Measurements from ENCODE around the gene TMEM181.
"Not testable (repeated sequence)": the region's sequence is repeated elsewhere in the genome, so short reads cannot be mapped to it uniquely, and the experiment has no call there.

Gene TMEM181

DNA sequence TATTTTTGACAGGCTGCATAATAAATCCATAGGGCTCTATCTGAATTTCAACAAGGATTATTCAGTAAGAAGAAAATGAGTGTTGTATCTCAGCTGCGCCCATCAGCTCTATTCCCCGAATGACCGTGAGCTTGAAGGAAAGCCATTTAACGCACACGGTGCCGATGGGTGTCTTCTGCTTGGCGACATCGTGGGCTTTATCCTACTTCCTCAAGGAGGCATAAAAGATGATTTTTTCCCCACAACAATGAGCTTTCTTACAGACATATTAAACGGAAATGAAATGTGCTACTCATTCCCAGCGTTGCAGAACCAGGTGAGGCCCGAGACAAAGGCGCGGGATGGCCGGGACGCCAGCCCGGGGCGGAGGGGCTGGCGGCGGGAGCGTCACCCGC, 83.9 kb downstream of the TMEM181 start:
- no peak for DNase-seq

GRCh38 chr6:158644231-158645063, 84.6 kb downstream of the TMEM181 start, which contains the start of gene DYNLT1:
Gene DYNLT1, minus strand, starts transcription at chr6:158644743. Its CDS starts 35 bp downstream, at chr6:158644708.
- peak; percentile 84 for DNase-seq

DNA sequence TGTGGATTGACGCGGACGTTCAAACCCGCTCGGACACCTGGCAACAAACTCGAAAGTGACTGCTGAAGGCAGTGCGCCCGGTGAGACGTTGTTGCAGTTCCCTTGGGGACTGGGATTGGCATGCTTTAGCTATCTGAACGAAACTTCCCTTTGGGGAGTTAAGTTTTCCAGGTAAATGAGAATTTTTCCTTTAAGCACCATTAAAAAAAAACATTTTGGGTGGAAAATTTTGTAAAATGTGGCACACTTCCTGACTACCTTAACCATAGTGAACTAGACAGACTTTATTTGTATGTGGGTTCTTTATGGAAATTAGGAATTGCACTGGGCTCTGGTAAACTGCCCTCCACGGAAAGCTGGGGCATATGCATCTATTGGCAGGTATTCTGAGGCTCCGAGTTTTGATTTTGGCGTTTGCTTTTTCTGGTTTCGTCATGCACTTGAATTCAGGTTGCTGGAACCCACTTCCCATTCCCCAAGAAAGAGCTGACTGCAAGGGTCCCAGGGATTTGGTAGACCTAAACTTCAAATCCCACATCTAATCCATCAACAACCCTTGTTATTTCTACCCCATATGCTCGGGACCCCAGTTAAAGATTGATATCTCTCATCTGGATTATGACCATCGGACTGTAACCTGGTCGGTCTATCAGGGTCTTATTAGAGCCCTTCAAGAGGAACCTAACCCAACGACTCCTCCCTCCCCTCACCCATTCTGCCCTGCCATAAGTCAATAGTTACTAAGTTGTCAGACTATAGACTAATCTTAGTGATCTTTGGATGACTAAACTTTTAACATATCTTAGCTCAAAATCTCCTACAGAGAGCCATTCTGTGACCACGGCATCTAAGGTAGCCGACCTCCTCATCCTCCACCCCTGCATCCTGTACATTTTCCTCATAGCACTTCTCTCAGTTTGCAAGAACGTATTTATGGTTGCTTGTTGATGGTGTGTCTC, 85.5 kb downstream of the TMEM181 start:
- no peak for DNase-seq

DNA sequence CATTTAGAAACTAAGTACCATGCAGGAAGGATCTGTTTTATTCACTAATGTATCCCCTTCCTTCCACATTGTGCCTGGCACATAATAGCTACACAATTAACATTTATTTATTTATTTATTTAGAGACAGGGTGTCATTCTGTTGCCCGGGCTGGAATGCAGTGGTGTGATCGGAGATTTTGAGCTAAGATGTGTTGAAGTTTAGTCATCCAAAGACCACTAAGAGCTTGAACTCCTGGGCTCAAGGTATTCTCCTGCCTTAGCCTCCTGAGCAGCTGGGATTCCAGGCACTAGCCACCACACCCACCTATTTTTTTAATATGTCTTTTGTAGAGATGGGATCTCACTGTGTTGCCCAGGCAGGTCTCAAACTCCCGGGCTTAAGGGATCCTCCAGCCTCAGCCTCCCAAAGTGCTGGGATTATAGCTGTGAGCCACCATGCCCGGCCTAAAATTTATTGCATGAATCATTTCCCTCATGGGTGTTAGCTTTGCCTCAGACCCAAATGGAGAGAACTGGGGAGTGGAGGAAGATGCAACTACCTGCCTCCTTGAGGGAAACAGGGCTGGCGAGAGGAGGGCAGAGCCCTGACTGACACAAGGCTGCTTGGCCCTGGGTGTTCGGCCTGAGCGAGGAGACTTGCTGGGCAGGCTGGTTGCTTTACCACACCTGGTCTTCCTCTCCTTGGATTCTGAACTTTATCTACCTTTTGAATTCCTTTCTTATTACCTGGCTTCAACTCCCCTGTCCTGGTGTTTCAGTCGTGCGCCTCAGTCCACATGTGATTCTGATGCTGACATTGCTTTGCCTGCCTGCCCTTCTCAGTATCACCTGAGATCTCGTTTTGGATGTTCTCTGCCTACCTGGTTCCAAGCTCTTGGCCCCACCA, 86.4 kb downstream of the TMEM181 start:
- no peak for DNase-seq

- no peak for DNase-seq
These were observed 87.6 kb downstream of the TMEM181 start for GRCh38 chr6:158647501-158647900.

DNA sequence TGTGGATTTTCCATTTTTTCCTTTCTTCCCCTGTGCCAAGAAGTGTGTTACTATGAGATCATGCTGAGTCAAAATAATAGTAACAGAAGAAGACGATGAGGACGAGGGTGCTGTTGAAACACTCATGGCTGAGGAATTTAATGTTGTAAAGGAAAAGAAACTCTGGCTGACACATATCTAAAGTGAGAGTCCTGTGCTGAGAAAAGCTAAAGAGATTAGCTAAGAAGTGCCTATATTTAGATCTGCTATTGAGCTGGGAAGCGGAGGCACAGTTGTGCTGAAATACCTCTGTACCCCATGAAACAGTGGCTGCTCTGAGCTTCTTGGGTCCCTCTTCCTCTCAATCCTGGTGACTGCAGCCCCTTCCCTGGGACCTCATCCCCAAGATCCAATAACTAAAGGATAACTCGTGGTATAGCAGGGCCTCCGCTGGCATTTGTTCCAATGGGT, 88.8 kb downstream of the TMEM181 start:
- no peak for DNase-seq

DNA sequence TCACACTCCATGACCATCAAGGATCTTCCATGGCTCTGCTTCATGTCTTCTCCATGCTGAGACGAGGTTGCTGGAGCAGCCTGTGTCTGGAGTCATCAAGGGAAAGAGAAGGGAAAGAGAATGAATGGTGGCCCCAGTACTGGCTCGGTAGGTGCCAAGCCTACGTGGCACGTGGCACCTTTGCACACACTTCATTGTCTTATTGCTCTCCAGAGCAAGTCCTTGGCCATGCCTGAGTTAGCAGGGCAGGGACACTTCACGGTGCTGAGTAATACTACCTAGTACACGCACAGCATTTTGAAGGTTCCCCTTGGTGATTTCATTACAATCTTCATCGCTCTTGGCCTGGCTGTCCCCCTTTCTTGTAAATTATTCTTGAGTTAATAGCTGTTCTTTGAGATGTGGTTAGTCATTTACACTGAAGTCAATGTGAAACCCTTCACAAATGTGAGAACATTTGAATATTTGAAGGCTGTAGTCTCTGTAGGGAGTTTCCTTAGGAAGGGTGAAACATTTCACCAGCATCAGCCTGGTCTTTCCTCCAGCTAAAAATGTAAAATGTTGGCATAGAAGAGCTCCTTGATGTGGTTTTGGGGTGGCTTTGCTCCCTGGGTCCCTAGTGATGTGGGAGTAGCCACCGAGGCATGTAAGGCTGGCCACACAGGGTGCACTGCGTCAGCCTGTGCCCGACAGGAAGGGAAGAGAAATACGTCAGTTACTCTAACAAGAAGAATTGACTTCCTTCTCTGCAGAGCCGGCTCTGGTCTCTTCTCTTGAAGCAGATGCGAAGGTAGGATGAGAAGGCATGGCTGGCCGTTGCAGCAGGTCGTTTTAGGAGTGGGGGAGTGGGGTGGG, 89.6 kb downstream of the TMEM181 start, which contains the start of gene SYTL3:
Gene SYTL3, plus strand, starts transcription at position 766 of the 855 bp plus-strand sequence. CDS start 13,215 bp downstream, outside the sequence.
- DNase-seq: peak; percentile 92

DNA sequence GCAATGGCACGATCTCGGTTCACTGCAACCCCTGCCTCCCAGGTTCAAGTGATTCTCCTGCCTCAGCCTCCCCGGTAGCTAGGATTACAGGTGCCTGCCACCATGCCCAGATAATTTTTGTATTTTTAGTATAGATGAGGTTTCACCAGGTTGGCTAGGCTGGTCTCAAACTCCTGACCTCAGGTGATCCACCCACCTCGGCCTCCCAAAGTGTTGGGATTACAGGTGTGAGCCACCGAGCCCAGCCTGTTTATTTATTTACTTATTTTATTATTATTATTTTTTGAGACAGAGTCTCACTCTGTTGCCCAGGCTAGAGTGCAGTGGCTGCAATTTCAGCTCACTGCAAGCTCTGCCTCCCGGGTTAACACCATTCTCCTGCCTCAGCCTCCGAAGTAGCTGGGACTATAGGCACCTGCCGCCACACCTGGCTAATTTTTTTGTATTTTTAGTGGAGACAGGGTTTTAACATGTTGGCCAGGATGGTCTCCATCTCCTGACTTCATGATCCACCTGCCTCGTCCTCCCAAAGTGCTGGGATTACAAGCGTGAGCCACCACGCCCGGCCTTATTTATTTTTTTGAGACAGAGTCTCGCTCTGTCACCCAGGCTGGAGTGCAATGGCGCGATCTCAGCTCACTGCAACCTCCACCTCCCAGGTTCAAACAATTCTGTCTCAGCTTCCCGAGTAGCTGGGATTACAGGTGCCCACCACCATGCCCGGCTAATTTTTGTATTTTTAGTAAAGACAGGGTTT, 92.3 kb downstream of the TMEM181 start:
- DNase-seq: not testable (repeated sequence)

GRCh38 chr6:158653577-158654354, 93.9 kb downstream of the TMEM181 start:
- peak; percentile 98 for DNase-seq

GRCh38 chr6:158654498-158654897, 94.6 kb downstream of the TMEM181 start:
- no peak for DNase-seq

GRCh38 chr6:158654960-158655489, 95.1 kb downstream of the TMEM181 start:
- no peak for DNase-seq

DNA sequence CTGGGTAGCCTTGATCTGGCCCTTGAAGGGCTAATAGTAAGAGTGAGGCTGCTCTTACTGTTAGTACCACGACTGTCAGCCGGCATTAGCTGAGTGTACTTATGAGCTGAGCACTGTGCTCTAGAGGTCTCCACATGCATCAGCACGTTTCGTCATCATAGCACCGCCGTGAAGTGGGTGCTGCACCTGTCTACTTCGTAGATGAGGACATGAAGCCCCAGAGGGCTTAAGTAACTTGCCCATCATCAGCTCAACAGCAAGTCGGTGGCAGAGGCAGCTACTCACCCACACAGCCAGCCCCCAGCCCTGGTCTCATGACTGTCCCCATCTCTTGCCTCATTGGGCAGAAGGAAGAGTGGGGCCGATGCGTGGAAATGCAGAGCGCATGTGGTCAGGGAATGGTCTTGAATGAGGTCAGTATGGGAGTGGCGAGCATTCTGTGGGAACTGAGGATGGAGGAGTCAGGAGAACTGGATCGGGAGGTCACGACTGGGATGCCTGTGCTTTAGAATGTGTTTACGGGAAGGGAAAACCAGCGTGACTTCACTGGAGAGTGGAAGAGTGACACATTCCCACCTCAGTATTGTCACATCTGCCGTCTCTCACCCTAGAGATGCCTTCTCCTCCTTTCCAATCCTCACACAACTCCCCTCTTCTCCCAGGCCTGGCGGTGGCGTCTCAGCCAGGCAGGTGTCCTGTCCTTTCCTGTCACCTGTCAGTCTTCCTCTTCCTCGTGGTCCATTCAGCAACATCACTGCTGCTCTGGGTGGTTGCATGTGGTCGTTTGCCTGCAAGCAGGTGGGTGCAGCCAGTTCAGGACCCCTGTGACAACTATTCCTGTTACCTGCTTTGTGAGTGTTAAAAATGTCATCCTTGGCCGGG, 95.9 kb downstream of the TMEM181 start:
- no peak for DNase-seq

- DNase-seq: not testable (repeated sequence)
These were observed 97.1 kb downstream of the TMEM181 start for GRCh38 chr6:158656986-158657385.

DNA sequence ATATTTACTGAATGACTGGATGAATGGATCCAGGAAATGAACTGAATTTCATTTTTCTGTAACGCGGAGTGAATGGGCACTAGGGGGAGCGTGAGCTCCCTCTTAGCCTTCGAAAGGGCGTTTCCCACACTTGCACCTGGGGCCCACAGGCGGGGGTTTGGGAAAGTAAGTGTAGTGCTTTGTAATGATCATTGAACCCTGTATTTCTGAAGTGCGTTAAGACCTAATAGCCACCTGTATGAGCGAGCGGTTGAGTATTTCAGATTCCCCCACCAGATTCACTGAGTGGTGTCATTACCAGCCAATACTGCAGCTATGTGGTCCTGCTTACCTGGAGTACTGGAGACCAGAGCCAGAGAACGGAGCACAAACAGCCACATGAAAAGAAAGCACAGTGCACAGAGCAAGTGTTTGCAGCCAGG, 100.5 kb downstream of the TMEM181 start:
- peak; percentile 64 for DNase-seq

DNA sequence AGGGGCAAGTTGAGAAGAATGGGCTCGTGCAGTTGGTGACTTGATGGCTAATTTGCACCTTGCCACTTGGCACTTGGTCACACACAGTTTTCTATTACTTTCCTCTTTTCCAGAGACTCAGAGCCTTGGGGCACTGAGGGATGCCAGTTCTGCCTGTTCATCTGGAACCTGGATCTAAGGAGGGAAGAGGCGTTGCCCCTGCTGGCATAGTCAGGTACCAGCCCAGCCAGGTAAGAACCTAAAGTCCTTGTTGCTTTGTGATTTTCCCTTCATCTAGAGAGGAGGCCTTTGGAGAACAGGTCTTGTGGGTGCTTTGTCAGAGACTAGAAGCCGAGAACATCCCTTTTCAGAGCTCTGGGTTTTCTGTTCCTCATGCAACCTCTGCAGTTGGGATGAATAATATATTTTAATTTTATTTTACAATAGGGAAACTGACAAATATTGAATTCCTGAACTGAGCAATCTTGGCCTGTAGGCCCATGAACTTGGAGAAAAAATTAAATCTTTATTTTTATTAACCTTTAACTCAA, 101.3 kb downstream of the TMEM181 start:
- no peak for DNase-seq

DNA sequence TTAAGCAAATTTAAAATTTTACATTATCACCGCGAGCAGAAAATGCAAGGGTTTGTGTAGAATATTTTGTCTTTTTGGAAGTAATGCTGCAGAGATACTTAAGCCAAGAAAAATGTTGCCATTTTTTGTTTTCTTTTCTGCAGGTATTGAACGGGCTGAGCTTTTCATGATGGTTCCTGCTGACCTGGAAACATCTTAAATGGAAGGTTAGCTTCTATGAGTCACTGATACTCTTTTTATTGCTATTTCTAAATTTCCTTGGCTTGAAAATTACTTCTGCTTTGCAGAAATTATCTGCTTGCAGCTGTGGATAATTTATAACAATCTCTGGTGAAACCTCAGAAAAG, 102.7 kb downstream of the TMEM181 start:
- DNase-seq: no peak

GRCh38 chr6:158662954-158663624, 103.2 kb downstream of the TMEM181 start:
- DNase-seq: no peak
